ENCODE data around the gene FBXO2.
"Not testable (repeated sequence)": the region's sequence is repeated elsewhere in the genome, so short reads cannot be mapped to it uniquely, and the experiment has no call there.

The FBXO2 gene

GRCh38 chr1:11615090-11615489 is 39.1 kb downstream of the FBXO2 start:
- no peak overlapping the region for H3K27ac ChIP-seq

GRCh38 chr1:11613347-11613746 is 40.9 kb downstream of the FBXO2 start:
- H3K27ac ChIP-seq, result no peak overlapping the region
- TF ChIP-seq CTCF (conservative IDR thresholded peaks at IDR 0.05) (no peak), ZFX (IDR thresholded peaks at IDR 0.05) (no peak)

More at GRCh38 chr1:11615090-11615489, 39.1 kb downstream of the FBXO2 start:
- TF ChIP-seq CTCF (conservative IDR thresholded peaks at IDR 0.05) (no peak), ZFX (IDR thresholded peaks at IDR 0.05) (no peak)

GRCh38 chr1:11611638-11612327 is 42.4 kb downstream of the FBXO2 start:
- TF ChIP-seq ZFX (IDR thresholded peaks at IDR 0.05) (no peak), CTCF (conservative IDR thresholded peaks at IDR 0.05) (no peak)
- H3K27ac ChIP-seq, result no peak overlapping the region

- no peak for TF ChIP-seq ZFX (IDR thresholded peaks at IDR 0.05)
- no peak for TF ChIP-seq CTCF (conservative IDR thresholded peaks at IDR 0.05)
- H3K27ac ChIP-seq, result no peak overlapping the region
These were observed 43.5 kb downstream of the FBXO2 start for GRCh38 chr1:11610629-11611180.

- H3K27ac ChIP-seq, result not testable (repeated sequence)
These were observed 44.9 kb downstream of the FBXO2 start for GRCh38 chr1:11609378-11609777.

- H3K27ac ChIP-seq, result not testable (repeated sequence)
These were observed 45.6 kb downstream of the FBXO2 start for GRCh38 chr1:11608596-11609130.

GRCh38 chr1:11606775-11607174 is 47.5 kb downstream of the FBXO2 start:
- TF ChIP-seq ZFX (IDR thresholded peaks at IDR 0.05) (no peak), CTCF (conservative IDR thresholded peaks at IDR 0.05) (no peak)
- H3K27ac ChIP-seq, result no peak overlapping the region

- H3K27ac ChIP-seq, result no peak overlapping the region
These were observed 51.2 kb downstream of the FBXO2 start for GRCh38 chr1:11602981-11603380.

More at GRCh38 chr1:11602981-11603380, 51.2 kb downstream of the FBXO2 start:
- no peak for TF ChIP-seq CTCF (conservative IDR thresholded peaks at IDR 0.05)
- TF ChIP-seq ZFX (IDR thresholded peaks at IDR 0.05), result no peak
